ENCODE data around the gene MPHOSPH6. TPM values are rescaled to one million over a fixed set of nuclear protein-coding genes. Genes with fewer than 3 reads are reported as not detected.

MPHOSPH6 gene
- total and polyA plus RNA-seq, 2 donors = 20.3 to 29.4 TPM

DNA sequence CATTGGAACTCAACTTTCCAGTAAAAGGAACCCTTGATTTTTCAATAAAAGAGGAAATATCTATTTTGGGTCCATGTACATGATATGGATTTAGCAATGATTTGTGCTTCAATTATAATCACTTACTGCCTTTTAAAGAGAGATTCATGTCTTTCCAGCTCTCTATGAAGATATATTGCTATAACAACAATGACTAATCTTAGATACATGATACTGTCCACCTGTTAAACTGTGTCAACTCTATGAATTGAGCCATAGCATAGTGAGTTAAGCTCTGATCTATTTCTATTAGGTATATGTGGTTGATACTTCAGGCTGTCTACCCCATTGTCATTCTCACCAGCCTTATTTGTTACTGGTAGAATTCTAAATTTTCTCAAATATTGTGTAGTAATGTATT, 15.0 kb upstream of the MPHOSPH6 start:
- DNase-seq (ENCODE audit: extremely low spot score) = no peak
- Histone ChIP-seq H3K4me1 (ENCODE audit: insufficient read depth) (no peaks in the 10 kb centered on the region), H3K27ac (ENCODE audit: low read depth) (no peak overlapping the region), H3K4me3 (ENCODE audit: low read depth, low read length) (no peak overlapping the region), H3K36me3 (ENCODE audit: insufficient read depth) (no peaks in the 10 kb centered on the region)

DNA sequence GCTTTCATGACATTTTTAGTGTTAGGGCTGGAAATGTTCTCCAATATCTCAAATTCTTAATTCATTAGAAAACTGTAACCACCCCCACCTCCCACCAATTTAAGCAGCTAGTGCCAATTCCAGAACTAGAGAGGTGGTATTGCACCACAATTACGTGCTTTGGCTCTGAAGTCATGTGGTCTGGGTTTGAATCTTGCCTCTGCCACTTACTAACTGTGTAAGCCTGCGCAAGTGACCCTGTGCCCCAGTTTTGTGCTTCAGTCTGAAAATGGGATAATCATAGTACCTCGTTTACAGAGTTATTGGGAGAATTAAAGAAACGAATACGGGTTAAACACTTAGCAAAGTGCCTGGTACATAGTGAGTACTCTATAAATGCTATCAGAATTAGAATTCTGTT, 14.2 kb upstream of the MPHOSPH6 start:
- Histone ChIP-seq H3K4me3 (ENCODE audit: low read depth, low read length) (no peak overlapping the region), H3K27ac (ENCODE audit: low read depth) (no peak overlapping the region), H3K36me3 (ENCODE audit: insufficient read depth) (no peaks in the 10 kb centered on the region), H3K4me1 (ENCODE audit: insufficient read depth) (no peaks in the 10 kb centered on the region)
- DNase-seq (ENCODE audit: extremely low spot score) = no peak
- 79% methylated on average over 5 of the region's 5 CpGs for WGBS

DNA sequence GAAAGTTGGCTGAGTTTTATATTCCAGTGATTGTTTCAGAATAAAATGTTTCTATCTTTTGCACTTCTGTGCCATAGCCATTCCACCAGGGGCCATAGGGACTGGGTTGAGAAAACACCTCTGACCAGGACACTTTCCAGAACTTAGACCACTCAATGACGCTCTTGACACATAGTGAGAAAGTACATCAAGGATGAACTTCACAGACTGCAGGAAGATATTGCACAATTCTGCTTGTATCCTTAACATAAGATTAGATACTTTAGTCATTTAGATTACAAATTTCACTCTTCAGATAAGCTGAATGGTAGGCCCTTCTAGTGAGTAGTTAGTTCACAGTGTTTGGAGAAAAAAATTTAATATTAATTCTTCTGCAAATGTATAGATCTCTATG, 13.0 kb upstream of the MPHOSPH6 start:
- 86% methylated on average over 1 of the region's 1 CpG for WGBS
- DNase-seq (ENCODE audit: extremely low spot score) = no peak
- no peaks in the 10 kb centered on the region for H3K4me1 ChIP-seq (ENCODE audit: insufficient read depth)
- H3K27ac ChIP-seq (ENCODE audit: low read depth) = no peak overlapping the region
- H3K4me3 ChIP-seq (ENCODE audit: low read depth, low read length) = no peak overlapping the region
- H3K36me3 ChIP-seq (ENCODE audit: insufficient read depth) = no peaks in the 10 kb centered on the region

DNA sequence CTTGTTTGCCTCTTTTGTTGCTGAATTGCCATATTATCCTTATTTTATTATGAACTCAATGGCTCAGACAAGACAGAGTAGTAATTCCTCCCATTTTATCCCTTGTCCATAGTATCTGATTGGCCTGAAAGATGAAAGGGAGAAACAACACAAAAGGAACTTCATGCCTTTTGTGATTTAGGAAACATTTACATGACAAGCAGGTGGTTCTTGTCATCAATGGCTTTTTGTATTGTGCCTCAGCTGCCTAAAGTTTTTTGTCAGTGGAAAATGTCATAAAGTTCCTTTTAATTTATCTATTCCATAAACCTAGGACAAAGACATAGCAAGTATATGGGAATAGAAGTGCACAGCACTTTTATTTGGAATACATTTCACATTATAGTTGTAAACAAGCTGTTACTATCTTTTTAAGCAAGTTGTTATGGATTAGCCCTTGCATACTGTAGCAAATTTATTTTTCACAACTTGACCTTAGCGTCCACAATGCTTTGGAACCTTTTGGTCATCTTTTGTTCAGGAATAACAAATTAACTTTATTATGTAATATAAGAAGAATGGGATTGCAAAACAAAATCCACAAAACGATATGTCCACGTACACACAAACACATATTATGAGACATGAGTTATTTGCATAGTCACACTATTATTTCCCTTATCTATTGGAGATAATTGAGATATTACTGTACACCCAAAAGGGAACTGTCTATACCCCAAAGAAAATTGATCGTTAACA, 12.4 kb upstream of the MPHOSPH6 start:
- Histone ChIP-seq H3K36me3 (ENCODE audit: insufficient read depth) (no peaks in the 10 kb centered on the region), H3K4me3 (ENCODE audit: low read depth, low read length) (no peak overlapping the region), H3K27ac (ENCODE audit: low read depth) (no peak overlapping the region), H3K4me1 (ENCODE audit: insufficient read depth) (no peaks in the 10 kb centered on the region)
- no peak for DNase-seq (ENCODE audit: extremely low spot score)
- WGBS = 64% methylated on average over 4 of the region's 4 CpGs

DNA sequence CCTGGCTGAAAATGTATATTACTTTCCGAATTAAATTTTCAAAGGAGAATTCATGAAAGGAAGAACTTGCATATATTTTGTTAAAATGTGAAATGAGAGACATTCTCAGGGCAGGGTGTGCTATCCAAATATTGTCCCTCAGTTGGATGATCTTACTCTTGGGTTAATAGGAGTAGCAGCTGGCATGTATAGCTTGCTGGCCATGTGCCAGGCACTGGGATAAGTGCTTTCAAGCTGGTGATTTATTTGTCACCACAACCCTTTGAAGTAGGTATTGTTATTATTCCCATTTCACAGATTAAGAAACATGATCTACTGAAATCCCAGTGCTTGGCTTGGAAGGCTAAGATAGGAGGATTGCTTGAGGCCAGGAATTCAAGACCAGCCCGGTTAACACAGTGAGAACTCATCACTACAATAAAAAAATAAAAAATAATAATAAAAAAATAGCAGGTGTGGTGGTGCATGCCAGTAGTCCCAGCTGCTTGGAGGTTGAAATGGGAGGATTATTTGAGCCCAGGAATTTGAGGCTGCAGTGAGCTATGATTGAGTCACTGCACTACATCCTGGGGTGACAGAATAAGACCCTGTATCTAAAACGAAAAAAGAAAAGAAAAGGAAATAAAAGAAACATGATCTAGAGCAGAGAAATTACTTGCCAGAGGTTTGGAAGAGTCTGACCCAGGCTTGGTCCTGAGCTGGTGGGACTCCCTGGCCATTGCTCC, 11.6 kb upstream of the MPHOSPH6 start:
- DNase-seq (ENCODE audit: extremely low spot score) = no peak
- no peak overlapping the region for H3K27ac ChIP-seq (ENCODE audit: low read depth)
- no peaks in the 10 kb centered on the region for H3K4me1 ChIP-seq (ENCODE audit: insufficient read depth)
- WGBS = 71% methylated on average over 3 of the region's 3 CpGs
- no peak overlapping the region for H3K4me3 ChIP-seq (ENCODE audit: low read depth, low read length)
- H3K36me3 ChIP-seq (ENCODE audit: insufficient read depth) = no peaks in the 10 kb centered on the region

DNA sequence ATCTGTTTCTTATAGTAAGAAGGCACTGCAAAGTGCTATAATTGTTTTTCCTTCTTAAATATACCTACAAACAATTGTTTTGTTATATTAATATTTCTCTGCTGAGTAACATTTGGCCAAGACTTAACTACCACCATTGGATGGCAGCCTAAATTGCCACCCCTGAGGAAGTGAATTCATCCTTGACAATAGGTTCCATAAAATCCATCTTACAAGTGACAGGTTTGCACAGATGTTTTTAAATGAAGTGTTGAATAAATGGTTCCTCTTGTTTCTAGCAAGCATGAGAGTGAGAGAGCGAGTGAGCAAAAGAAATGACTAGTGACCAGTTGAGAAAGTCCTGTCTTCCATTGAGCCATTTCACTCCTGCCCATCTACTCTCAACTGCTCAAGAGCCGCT, 8.3 kb upstream of the MPHOSPH6 start:
- Histone ChIP-seq H3K4me3 (ENCODE audit: low read depth, low read length) (no peak overlapping the region), H3K27ac (ENCODE audit: low read depth) (no peak overlapping the region), H3K36me3 (ENCODE audit: insufficient read depth) (no peaks in the 10 kb centered on the region), H3K4me1 (ENCODE audit: insufficient read depth) (no peaks in the 10 kb centered on the region)
- no peak for DNase-seq (ENCODE audit: extremely low spot score)
- WGBS = 92% methylated on average over 2 of the region's 2 CpGs

DNA sequence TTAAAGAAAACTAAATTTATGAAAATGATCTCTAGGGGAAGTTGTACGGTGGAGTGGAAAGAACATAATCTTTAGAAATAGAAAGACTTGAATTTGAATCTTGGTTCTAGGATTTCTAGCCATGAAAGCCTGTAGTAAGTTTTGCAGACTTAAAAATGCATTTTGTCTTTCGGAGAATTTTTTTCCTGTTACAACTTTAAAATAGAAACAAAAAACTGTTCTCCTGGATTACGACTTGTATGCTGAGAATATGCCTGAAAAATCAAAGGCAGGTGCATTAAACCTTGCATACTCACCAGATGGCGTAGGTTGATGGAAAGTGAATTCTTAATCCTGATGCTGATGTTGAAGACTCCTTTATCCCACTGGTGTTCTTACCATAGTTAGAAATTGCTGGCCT, 7.5 kb upstream of the MPHOSPH6 start:
- Histone ChIP-seq H3K4me1 (ENCODE audit: insufficient read depth) (no peaks in the 10 kb centered on the region), H3K4me3 (ENCODE audit: low read depth, low read length) (no peak overlapping the region), H3K36me3 (ENCODE audit: insufficient read depth) (no peaks in the 10 kb centered on the region), H3K27ac (ENCODE audit: low read depth) (no peak overlapping the region)
- WGBS = 94% methylated on average over 4 of the region's 4 CpGs
- no peak for DNase-seq (ENCODE audit: extremely low spot score)

DNA sequence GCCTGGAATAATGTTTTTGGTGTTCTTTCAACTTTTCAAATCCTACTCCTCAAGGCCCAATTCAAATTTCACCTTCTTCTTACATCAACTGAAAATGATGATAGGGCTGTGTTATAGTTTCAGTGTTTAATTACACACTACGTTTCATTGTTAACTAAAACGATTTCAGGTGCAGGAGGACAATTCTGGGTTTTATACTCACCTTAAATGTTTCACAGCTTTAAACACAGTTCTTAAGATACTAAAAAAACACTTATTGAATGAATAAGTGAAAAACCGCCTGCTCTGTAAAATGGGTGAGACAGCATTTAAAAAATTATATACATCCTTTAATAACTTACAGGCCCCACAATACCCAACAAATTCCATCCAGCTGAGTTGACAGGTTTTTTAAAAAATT, 6.2 kb upstream of the MPHOSPH6 start:
- Histone ChIP-seq H3K4me3 (ENCODE audit: low read depth, low read length) (no peak overlapping the region), H3K4me1 (ENCODE audit: insufficient read depth) (no peaks in the 10 kb centered on the region), H3K36me3 (ENCODE audit: insufficient read depth) (no peaks in the 10 kb centered on the region), H3K27ac (ENCODE audit: low read depth) (no peak overlapping the region)
- DNase-seq (ENCODE audit: extremely low spot score) = no peak
- 92% methylated on average over 3 of the region's 3 CpGs for WGBS

DNA sequence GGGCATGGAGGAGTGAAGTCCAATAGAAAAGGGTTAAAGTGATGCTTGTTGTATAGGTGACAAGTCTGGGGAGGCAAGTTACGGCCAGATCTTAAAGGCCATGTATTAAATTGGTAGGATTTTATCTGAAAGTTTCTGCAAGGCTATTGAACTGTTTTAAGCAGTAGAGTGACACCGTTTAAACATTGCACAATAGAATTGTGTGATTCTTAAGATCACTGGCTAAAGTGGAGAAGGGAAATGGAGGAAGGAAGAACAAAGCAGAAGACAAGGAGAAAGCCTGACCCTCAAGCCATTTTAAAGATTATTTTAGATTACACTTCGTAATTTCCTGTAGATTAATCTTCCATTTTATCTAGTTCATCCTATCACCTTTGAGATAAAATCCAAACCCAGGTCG, 5.6 kb upstream of the MPHOSPH6 start:
- 67% methylated on average over 4 of the region's 4 CpGs for WGBS
- H3K27ac ChIP-seq (ENCODE audit: low read depth) = no peak overlapping the region
- H3K36me3 ChIP-seq (ENCODE audit: insufficient read depth) = no peaks in the 10 kb centered on the region
- no peak for DNase-seq (ENCODE audit: extremely low spot score)
- H3K4me3 ChIP-seq (ENCODE audit: low read depth, low read length) = no peak overlapping the region
- no peaks in the 10 kb centered on the region for H3K4me1 ChIP-seq (ENCODE audit: insufficient read depth)

DNA sequence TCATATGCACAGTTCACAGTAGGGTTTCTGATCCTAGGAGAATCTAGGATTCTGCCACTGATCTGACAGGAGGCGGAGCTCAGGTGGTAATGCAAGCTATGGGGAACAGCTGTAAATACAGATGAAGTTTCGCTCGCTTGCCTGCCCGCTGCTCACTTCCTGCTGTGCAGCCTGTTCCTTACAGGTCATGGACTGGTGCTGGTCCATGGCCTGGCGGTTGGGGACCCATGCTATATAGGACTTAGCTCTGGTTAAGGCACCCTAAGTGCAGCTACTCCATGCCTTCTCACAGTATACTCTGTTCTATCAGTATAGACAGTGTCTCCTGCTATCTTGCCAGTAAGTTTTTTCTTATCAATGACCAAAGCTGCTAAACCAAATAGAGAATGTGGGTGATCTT, 2.4 kb downstream of the MPHOSPH6 start:
- Histone ChIP-seq H3K4me1 (ENCODE audit: insufficient read depth) (peaks cover 3% of the 10 kb centered on the region), H3K27ac (ENCODE audit: low read depth) (no peak overlapping the region), H3K4me3 (ENCODE audit: low read depth, low read length) (no peak overlapping the region), H3K36me3 (ENCODE audit: insufficient read depth) (no peaks in the 10 kb centered on the region)
- WGBS = over 99% methylated on average over 5 of the region's 5 CpGs
- no peak for DNase-seq (ENCODE audit: extremely low spot score)

DNA sequence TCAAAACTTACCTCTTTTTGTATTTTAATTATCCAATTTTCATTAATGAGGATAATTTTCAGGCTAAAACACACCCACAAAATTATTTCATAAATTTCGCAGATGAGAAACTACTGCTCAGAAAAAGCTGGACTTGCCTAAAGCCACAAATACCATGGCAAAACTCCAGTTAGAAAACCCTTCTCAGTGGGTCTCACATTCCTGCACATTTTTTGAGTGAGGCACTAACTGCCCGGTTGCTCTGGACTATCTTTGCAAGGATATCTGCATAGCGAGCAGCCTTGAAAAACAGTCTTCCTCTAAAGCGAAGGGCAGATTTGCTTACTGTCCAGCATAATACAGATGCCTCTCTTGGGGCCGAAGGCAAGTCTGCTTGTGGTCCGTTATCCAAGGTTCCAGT, 9.8 kb downstream of the MPHOSPH6 start:
- Histone ChIP-seq H3K4me3 (ENCODE audit: low read depth, low read length) (no peak overlapping the region), H3K27ac (ENCODE audit: low read depth) (no peak overlapping the region), H3K36me3 (ENCODE audit: insufficient read depth) (no peaks in the 10 kb centered on the region), H3K4me1 (ENCODE audit: insufficient read depth) (no peaks in the 10 kb centered on the region)
- no peak for DNase-seq (ENCODE audit: extremely low spot score)
- WGBS = 86% methylated on average over 6 of the region's 6 CpGs

DNA sequence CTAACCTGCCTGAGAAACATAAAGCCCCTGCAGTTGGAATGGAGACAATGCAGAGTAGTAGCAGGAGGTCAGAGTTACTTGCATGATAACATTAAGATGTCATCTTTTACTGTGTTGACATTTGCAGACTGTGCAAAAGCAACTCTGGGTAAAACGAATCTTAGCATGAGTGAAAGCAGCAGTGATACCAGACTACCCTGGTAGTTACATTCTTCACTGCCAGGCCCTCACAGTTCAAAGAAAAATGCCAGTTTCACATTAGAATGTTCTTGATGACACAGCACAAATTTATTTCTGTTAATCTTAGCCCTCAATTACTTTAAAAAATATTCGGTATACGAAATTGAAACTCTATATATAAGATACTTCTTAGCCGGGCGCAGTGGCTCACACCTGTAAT, 12.2 kb downstream of the MPHOSPH6 start:
- H3K4me3 ChIP-seq (ENCODE audit: low read depth, low read length) = no peak overlapping the region
- H3K4me1 ChIP-seq (ENCODE audit: insufficient read depth) = no peaks in the 10 kb centered on the region
- H3K27ac ChIP-seq (ENCODE audit: low read depth) = peak overlapping the region; percentile 50
- H3K36me3 ChIP-seq (ENCODE audit: insufficient read depth) = no peaks in the 10 kb centered on the region
- whole genome bisulfite sequencing = 81% methylated on average over 5 of the region's 5 CpGs
- no peak for DNase-seq (ENCODE audit: extremely low spot score)

DNA sequence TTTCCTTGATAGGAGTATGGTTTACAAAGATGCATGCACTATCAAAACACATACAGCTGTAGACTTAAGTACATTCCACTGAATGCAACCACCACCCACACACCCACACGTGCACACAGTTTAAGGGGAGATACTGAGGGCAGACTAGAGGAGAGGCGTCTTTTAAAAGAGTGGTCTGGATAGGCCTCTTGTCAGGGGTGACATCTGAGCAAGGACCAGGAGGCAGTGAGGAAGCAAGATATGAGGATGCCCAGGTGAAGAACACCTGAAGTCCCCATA, 12.6 kb downstream of the MPHOSPH6 start:
- no peak overlapping the region for H3K4me3 ChIP-seq (ENCODE audit: low read depth, low read length)
- no peaks in the 10 kb centered on the region for H3K4me1 ChIP-seq (ENCODE audit: insufficient read depth)
- no peak overlapping the region for H3K27ac ChIP-seq (ENCODE audit: low read depth)
- H3K36me3 ChIP-seq (ENCODE audit: insufficient read depth) = no peaks in the 10 kb centered on the region
- no peak for DNase-seq (ENCODE audit: extremely low spot score)
- 64% methylated on average over 2 of the region's 2 CpGs for WGBS

DNA sequence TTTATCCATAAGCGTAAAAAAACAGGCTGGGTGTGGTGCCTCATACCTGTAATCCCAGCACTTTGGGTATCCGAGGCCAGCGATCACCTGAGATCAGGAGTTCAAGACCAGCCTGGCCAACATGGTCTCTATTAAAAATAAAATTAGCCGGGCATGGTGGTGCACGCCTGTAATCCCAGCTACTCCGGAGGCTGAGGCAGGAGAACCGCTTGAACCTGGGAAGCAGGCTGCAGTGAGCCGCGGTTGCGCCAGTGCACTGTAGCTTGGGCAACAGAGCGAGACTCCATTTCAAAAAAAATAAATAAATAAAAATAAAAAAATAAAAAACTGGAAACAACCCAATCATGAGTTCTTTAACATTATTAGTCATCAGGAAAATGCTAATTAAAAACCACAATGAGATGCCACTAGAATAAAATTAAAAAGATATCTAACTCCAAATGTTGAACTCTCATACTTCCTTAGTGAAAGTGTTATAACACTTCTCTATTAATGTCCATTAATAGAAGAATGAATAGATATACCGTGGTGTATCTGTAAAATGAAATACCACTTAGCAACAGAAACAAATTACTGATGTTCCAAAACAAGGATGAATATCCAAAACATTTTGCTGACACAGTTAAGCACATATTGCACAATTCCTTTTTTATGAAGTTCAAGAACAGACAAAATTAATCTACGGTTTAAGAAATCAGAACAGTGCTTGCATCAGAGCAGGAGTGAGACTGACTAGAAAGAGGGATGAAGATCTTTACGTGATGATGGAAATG, 13.1 kb downstream of the MPHOSPH6 start:
- 89% methylated on average over 14 of the region's 14 CpGs for WGBS
- DNase-seq (ENCODE audit: extremely low spot score) = no peak
- Histone ChIP-seq H3K27ac (ENCODE audit: low read depth) (peak overlapping the region; percentile 2), H3K4me1 (ENCODE audit: insufficient read depth) (no peaks in the 10 kb centered on the region), H3K4me3 (ENCODE audit: low read depth, low read length) (no peak overlapping the region), H3K36me3 (ENCODE audit: insufficient read depth) (no peaks in the 10 kb centered on the region)
